Liver (tissue), 3 donors: Measurements from ENCODE around the gene FZD4.

ENCODE experiments used
- EGR1 ChIP-seq, 2 donors: IDR thresholded peaks; 2 replicates each; pipeline ENCODE4 v1.6.1; 2016 to 2018; ENCODE audit warnings: antibody characterized with exemption in 2 of 2, low read depth in 2 of 2
- FOXA1 ChIP-seq: IDR thresholded peaks from 2 replicates; pipeline ENCODE4 v1.6.1; 2016; ENCODE audit warnings: antibody characterized with exemption
- GABPA ChIP-seq, 2 donors: IDR thresholded peaks in 1 of 2; conservative IDR thresholded peaks in 1 of 2; 2 replicates each; pipeline ENCODE4 v1.6.1; 2016; ENCODE audit warnings: antibody characterized with exemption in 2 of 2, mild to moderate bottlenecking in 1 of 2, moderate library complexity in 1 of 2
- JUND ChIP-seq, 2 donors: IDR thresholded peaks; 2 replicates each; pipeline ENCODE4 v1.6.1; 2016; ENCODE audit warnings: antibody characterized with exemption in 2 of 2
- RAD21 ChIP-seq, 2 donors: IDR thresholded peaks; 2 replicates each; pipeline ENCODE4 v1.6.1; 2016; ENCODE audit warnings: antibody characterized with exemption in 2 of 2, mild to moderate bottlenecking in 2 of 2
- TAF1 ChIP-seq: conservative IDR thresholded peaks from 2 replicates; pipeline ENCODE4 v1.6.1; 2016; ENCODE audit warnings: antibody characterized with exemption, mild to moderate bottlenecking
- YY1 ChIP-seq: IDR thresholded peaks from 2 replicates; pipeline ENCODE4 v1.6.1; 2016; ENCODE audit warnings: antibody characterized with exemption, mild to moderate bottlenecking
- TF ChIP-seq, protein P1 (sequence below): IDR thresholded peaks from 2 replicates; pipeline ENCODE4 v1.6.1; 2016; ENCODE audit warnings: antibody characterized with exemption, mild to moderate bottlenecking
- TF ChIP-seq, protein P2 (sequence below): fragments of 150-350 bp; IDR thresholded peaks from 2 replicates; pipeline ENCODE4 v1.5.1; 2017; ENCODE audit warnings: improper control_type of control experiment, low read depth, low read length; ENCODE audit not compliant: missing input control
- TF ChIP-seq, protein P3 (sequence below): IDR thresholded peaks from 2 replicates; pipeline ENCODE4 v1.6.1; 2016; ENCODE audit warnings: antibody characterized with exemption
- TF ChIP-seq, protein P4 (sequence below): IDR thresholded peaks from 2 replicates; pipeline ENCODE4 v1.6.1; 2016; ENCODE audit warnings: antibody characterized with exemption
- TF ChIP-seq, protein P5 (sequence below): IDR thresholded peaks from 2 replicates; pipeline ENCODE4 v1.6.1; 2016; ENCODE audit warnings: antibody characterized with exemption
- donor health status: healthy.
- donor health status: healthy.

DNA sequence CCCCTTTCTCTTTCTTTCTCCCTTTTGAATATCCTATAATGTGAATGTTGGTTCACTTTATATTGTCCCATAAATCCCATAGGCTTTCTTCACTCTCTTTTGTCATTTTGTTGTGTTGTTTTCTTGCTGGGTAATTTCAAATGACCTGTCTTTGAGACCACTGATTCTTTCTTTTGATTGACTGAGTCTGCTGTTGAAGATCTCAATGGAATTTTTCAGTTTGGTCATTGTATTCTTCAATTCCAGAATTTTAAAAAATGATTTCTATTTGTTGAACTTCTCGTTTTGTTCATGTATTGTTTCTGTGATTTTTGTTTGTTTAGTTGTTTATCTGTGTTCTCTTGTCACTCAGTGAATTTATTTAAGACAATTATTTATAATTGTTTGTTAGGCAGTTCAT is 17.5 kb upstream of the FZD4 start:
- no peak for TF ChIP-seq RAD21 (IDR thresholded peaks at IDR 0.05)
- TF ChIP-seq, protein P1, sequence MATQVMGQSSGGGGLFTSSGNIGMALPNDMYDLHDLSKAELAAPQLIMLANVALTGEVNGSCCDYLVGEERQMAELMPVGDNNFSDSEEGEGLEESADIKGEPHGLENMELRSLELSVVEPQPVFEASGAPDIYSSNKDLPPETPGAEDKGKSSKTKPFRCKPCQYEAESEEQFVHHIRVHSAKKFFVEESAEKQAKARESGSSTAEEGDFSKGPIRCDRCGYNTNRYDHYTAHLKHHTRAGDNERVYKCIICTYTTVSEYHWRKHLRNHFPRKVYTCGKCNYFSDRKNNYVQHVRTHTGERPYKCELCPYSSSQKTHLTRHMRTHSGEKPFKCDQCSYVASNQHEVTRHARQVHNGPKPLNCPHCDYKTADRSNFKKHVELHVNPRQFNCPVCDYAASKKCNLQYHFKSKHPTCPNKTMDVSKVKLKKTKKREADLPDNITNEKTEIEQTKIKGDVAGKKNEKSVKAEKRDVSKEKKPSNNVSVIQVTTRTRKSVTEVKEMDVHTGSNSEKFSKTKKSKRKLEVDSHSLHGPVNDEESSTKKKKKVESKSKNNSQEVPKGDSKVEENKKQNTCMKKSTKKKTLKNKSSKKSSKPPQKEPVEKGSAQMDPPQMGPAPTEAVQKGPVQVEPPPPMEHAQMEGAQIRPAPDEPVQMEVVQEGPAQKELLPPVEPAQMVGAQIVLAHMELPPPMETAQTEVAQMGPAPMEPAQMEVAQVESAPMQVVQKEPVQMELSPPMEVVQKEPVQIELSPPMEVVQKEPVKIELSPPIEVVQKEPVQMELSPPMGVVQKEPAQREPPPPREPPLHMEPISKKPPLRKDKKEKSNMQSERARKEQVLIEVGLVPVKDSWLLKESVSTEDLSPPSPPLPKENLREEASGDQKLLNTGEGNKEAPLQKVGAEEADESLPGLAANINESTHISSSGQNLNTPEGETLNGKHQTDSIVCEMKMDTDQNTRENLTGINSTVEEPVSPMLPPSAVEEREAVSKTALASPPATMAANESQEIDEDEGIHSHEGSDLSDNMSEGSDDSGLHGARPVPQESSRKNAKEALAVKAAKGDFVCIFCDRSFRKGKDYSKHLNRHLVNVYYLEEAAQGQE: no peak
- TF ChIP-seq, protein P2, sequence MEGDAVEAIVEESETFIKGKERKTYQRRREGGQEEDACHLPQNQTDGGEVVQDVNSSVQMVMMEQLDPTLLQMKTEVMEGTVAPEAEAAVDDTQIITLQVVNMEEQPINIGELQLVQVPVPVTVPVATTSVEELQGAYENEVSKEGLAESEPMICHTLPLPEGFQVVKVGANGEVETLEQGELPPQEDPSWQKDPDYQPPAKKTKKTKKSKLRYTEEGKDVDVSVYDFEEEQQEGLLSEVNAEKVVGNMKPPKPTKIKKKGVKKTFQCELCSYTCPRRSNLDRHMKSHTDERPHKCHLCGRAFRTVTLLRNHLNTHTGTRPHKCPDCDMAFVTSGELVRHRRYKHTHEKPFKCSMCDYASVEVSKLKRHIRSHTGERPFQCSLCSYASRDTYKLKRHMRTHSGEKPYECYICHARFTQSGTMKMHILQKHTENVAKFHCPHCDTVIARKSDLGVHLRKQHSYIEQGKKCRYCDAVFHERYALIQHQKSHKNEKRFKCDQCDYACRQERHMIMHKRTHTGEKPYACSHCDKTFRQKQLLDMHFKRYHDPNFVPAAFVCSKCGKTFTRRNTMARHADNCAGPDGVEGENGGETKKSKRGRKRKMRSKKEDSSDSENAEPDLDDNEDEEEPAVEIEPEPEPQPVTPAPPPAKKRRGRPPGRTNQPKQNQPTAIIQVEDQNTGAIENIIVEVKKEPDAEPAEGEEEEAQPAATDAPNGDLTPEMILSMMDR: no peak
- TF ChIP-seq, protein P3, sequence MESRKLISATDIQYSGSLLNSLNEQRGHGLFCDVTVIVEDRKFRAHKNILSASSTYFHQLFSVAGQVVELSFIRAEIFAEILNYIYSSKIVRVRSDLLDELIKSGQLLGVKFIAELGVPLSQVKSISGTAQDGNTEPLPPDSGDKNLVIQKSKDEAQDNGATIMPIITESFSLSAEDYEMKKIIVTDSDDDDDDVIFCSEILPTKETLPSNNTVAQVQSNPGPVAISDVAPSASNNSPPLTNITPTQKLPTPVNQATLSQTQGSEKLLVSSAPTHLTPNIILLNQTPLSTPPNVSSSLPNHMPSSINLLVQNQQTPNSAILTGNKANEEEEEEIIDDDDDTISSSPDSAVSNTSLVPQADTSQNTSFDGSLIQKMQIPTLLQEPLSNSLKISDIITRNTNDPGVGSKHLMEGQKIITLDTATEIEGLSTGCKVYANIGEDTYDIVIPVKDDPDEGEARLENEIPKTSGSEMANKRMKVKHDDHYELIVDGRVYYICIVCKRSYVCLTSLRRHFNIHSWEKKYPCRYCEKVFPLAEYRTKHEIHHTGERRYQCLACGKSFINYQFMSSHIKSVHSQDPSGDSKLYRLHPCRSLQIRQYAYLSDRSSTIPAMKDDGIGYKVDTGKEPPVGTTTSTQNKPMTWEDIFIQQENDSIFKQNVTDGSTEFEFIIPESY: no peak
- no peak for TF ChIP-seq GABPA (IDR thresholded peaks at IDR 0.05 in 1 of 2, conservative IDR thresholded peaks at IDR 0.05 in 1 of 2)
- TF ChIP-seq, protein P4, sequence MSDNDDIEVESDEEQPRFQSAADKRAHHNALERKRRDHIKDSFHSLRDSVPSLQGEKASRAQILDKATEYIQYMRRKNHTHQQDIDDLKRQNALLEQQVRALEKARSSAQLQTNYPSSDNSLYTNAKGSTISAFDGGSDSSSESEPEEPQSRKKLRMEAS: no peak
- TF ChIP-seq TAF1: no peak
- no peak for TF ChIP-seq JUND (IDR thresholded peaks at IDR 0.05)
- TF ChIP-seq EGR1 (IDR thresholded peaks at IDR 0.05; ENCODE audit: low read depth in 2 of 2): no peak
- TF ChIP-seq YY1: no peak
- TF ChIP-seq, protein P5, sequence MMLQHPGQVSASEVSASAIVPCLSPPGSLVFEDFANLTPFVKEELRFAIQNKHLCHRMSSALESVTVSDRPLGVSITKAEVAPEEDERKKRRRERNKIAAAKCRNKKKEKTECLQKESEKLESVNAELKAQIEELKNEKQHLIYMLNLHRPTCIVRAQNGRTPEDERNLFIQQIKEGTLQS: no peak
- TF ChIP-seq FOXA1: no peak
